22Rv1 (cell line): Measurements from ENCODE around the gene RPL7A.

Source experiments
- H3K27ac ChIP-seq: fragments of 450-650 bp; 2 replicates; pipeline ENCODE4 v1.5.1; 2017
- CTCF ChIP-seq: fragments of 450-650 bp; IDR thresholded peaks from 2 replicates; pipeline ENCODE4 v1.5.1; 2017; ENCODE audit warnings: mild to moderate bottlenecking
- ZFX ChIP-seq: fragments of 450-650 bp; IDR thresholded peaks from 2 replicates; pipeline ENCODE4 v1.6.1; 2017; ENCODE audit warnings: antibody characterized with exemption, borderline replicate concordance

Gene RPL7A

GRCh38 chr9:133367778-133368177 is 19.8 kb downstream of the RPL7A start:
- no peak overlapping the region for H3K27ac ChIP-seq

GRCh38 chr9:133368249-133368881 is 20.3 kb downstream of the RPL7A start:
- TF ChIP-seq ZFX = no peak
- no peak for TF ChIP-seq CTCF
- H3K27ac ChIP-seq = no peak overlapping the region

More at GRCh38 chr9:133367778-133368177, 19.8 kb downstream of the RPL7A start:
- TF ChIP-seq CTCF = no peak

- TF ChIP-seq CTCF = no peak
- H3K27ac ChIP-seq = no peak overlapping the region
Measured at GRCh38 chr9:133369422-133369821, 21.4 kb downstream of the RPL7A start.

GRCh38 chr9:133369933-133370332 is 21.9 kb downstream of the RPL7A start:
- H3K27ac ChIP-seq = no peak overlapping the region
- TF ChIP-seq CTCF = no peak
- TF ChIP-seq ZFX = no peak

GRCh38 chr9:133370685-133371084 is 22.7 kb downstream of the RPL7A start:
- no peak overlapping the region for H3K27ac ChIP-seq

GRCh38 chr9:133371261-133371711 is 23.3 kb downstream of the RPL7A start:
- no peak overlapping the region for H3K27ac ChIP-seq
- TF ChIP-seq ZFX (no peak), CTCF (no peak)

More at GRCh38 chr9:133370685-133371084, 22.7 kb downstream of the RPL7A start:
- no peak for TF ChIP-seq ZFX
- no peak for TF ChIP-seq CTCF

GRCh38 chr9:133372144-133372543 is 24.1 kb downstream of the RPL7A start:
- TF ChIP-seq ZFX (no peak), CTCF (no peak)
- no peak overlapping the region for H3K27ac ChIP-seq
